ENCODE results near the gene CORO2B.

DNA sequence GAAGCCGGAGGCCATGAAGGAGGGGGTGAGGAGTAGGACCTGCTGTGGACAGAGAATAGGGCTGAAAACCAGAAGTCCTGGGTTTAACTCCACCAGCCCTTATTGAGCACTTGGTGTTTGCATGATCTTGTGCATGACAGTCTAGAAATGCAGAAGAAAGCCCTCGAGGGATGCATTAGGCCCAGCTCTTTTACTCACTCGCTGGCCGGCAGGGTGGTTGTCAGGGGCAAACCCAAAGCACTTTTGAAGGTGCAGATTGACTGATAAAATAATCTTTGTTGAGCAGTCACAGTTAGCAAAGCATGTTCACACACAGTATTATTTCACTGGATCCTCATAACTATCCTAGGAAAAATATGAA lies 55.3 kb downstream of the CORO2B start:
- TF ChIP-seq, protein P1, sequence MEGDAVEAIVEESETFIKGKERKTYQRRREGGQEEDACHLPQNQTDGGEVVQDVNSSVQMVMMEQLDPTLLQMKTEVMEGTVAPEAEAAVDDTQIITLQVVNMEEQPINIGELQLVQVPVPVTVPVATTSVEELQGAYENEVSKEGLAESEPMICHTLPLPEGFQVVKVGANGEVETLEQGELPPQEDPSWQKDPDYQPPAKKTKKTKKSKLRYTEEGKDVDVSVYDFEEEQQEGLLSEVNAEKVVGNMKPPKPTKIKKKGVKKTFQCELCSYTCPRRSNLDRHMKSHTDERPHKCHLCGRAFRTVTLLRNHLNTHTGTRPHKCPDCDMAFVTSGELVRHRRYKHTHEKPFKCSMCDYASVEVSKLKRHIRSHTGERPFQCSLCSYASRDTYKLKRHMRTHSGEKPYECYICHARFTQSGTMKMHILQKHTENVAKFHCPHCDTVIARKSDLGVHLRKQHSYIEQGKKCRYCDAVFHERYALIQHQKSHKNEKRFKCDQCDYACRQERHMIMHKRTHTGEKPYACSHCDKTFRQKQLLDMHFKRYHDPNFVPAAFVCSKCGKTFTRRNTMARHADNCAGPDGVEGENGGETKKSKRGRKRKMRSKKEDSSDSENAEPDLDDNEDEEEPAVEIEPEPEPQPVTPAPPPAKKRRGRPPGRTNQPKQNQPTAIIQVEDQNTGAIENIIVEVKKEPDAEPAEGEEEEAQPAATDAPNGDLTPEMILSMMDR (IDR thresholded peaks at IDR 0.05) = no peak
- no peak for TF ChIP-seq POLR2A (IDR thresholded peaks at IDR 0.05)

Measured in Peyer's patch (tissue), 4 donors.